MM.1S (cell line): ENCODE results near the gene F3.

Experiments used
- DNase-seq: peaks from one replicate; pipeline ENCODE4 v3.0.0-alpha.2; 2015
- H2AFZ ChIP-seq: fragments of 300-600 bp; sonication (generic); 2 replicates; pipeline ENCODE4 v1.6.0; 2016; ENCODE audit warnings: antibody characterized with exemption, low read length
- H3F3A ChIP-seq: fragments of 300-600 bp; sonication (generic); 2 replicates; pipeline ENCODE4 v1.6.1; 2016; ENCODE audit warnings: mild to moderate bottlenecking, antibody characterized with exemption, low read length, moderate library complexity, mixed read lengths; ENCODE audit not compliant: insufficient read depth
- H3K27ac ChIP-seq: fragments of 300-600 bp; sonication (generic); 2 replicates; pipeline ENCODE4 v1.5.1; 2016; ENCODE audit warnings: mild to moderate bottlenecking, low read length
- H3K27me3 ChIP-seq: fragments of 300-600 bp; sonication (generic); replicated peaks from 2 replicates; pipeline ENCODE4 v1.6.0; 2016; ENCODE audit warnings: low read length; ENCODE audit not compliant: insufficient read depth
- H3K36me3 ChIP-seq: fragments of 300-600 bp; sonication (generic); replicated peaks from 2 replicates; pipeline ENCODE4 v1.6.1; 2016; ENCODE audit warnings: mild to moderate bottlenecking, low read length, mixed read lengths; ENCODE audit not compliant: insufficient read depth
- H3K4me1 ChIP-seq: fragments of 300-600 bp; sonication (generic); 2 replicates; pipeline ENCODE4 v1.6.1; 2016; ENCODE audit warnings: low read length, mixed read lengths
- H3K4me2 ChIP-seq: fragments of 300-600 bp; sonication (generic); 2 replicates; pipeline ENCODE4 v1.6.0; 2016; ENCODE audit warnings: low read depth, low read length
- H3K4me3 ChIP-seq: fragments of 300-600 bp; sonication (generic); 2 replicates; pipeline ENCODE4 v1.5.1; 2016; ENCODE audit warnings: low read length, mixed read lengths
- H3K79me2 ChIP-seq: fragments of 300-600 bp; sonication (generic); 2 replicates; pipeline ENCODE4 v1.6.1; 2016; ENCODE audit warnings: mixed run types, low read length, mixed read lengths
- H3K9ac ChIP-seq: fragments of 300-600 bp; sonication (generic); 2 replicates; pipeline ENCODE4 v1.6.1; 2016; ENCODE audit warnings: low read length, mixed read lengths
- H3K9me2 ChIP-seq: fragments of 300-600 bp; sonication (generic); replicated peaks from 2 replicates; pipeline ENCODE4 v1.6.1; 2016; ENCODE audit warnings: mild to moderate bottlenecking, low read length, mixed read lengths; ENCODE audit not compliant: insufficient read depth
- H3K9me3 ChIP-seq: fragments of 300-600 bp; sonication (generic); replicated peaks from 2 replicates; pipeline ENCODE4 v1.6.1; 2016; ENCODE audit warnings: mild to moderate bottlenecking, low read length, mixed read lengths; ENCODE audit not compliant: insufficient read depth
- H4K20me1 ChIP-seq: fragments of 300-600 bp; sonication (generic); 2 replicates; pipeline ENCODE4 v1.6.1; 2016; ENCODE audit warnings: mild to moderate bottlenecking, low read length, moderate library complexity, mixed read lengths; ENCODE audit not compliant: insufficient read depth
- CTCF ChIP-seq: fragments of 300-600 bp; sonication (generic); IDR thresholded peaks from 2 replicates; pipeline ENCODE4 v1.5.1; 2016; ENCODE audit warnings: antibody characterized with exemption, low read length, mixed read lengths
- EZH2 ChIP-seq: fragments of 300-600 bp; sonication (generic); optimal IDR thresholded peaks from 2 replicates; pipeline ENCODE3; 2017; ENCODE audit warnings: low read depth, mild to moderate bottlenecking, antibody characterized with exemption, low read length, mixed read lengths
- EZH2phosphoT487 ChIP-seq: fragments of 300-600 bp; sonication (generic); IDR thresholded peaks from 2 replicates; pipeline ENCODE4 v1.6.1; 2018; ENCODE audit warnings: antibody characterized with exemption, low read length

Gene F3

GRCh38 chr1:94541246-94542087 is at the start of gene F3:
Gene F3, minus strand, starts transcription at chr1:94541759. Its CDS starts 123 bp downstream, at chr1:94541636.
- peak within 1 kb of the TSS; percentile 71 for H3K4me3 ChIP-seq
- no peaks in the 10 kb centered on the region for H3K36me3 ChIP-seq
- H3K27ac ChIP-seq, result peak within 1 kb of the TSS; percentile 4; the same call in 1 of the 2 replicates
- H3K9ac ChIP-seq, result peak within 1 kb of the TSS; percentile 42; the same call in 1 of the 2 replicates
- no peaks in the 10 kb centered on the region for H3K9me3 ChIP-seq
- H3K9me2 ChIP-seq, result no peaks in the 10 kb centered on the region
- peak; percentile 56 for DNase-seq
- H3K79me2 ChIP-seq, result no peaks in the 10 kb centered on the region
- TF ChIP-seq CTCF (no peak), EZH2 (no peak), EZH2phosphoT487 (no peak)
- H4K20me1 ChIP-seq, result no peaks in the 10 kb centered on the region
- no peaks in the 10 kb centered on the region for H3K4me1 ChIP-seq
- H3F3A ChIP-seq, result no peaks in the 10 kb centered on the region
- H3K4me2 ChIP-seq, result peak within 1 kb of the TSS; percentile 70
- peak within 1 kb of the TSS; percentile 67 for H2AFZ ChIP-seq
- no peaks in the 10 kb centered on the region for H3K27me3 ChIP-seq

GRCh38 chr1:94590203-94591137 is 48.9 kb upstream of the F3 start:
- Histone ChIP-seq H3K36me3 (no peaks in the 10 kb centered on the region), H3K27ac (no peak overlapping the region), H2AFZ (no peak overlapping the region), H3K4me3 (no peak overlapping the region), H3K4me2 (no peak overlapping the region), H3K9me2 (no peaks in the 10 kb centered on the region), H3K79me2 (no peaks in the 10 kb centered on the region), H3F3A (no peaks in the 10 kb centered on the region), H3K9ac (no peak overlapping the region), H3K9me3 (no peaks in the 10 kb centered on the region), H4K20me1 (no peaks in the 10 kb centered on the region), H3K27me3 (no peaks in the 10 kb centered on the region), H3K4me1 (no peaks in the 10 kb centered on the region)
- TF ChIP-seq EZH2 (no peak), EZH2phosphoT487 (no peak), CTCF (no peak)
- no peak for DNase-seq

- H3K36me3 ChIP-seq, result no peaks in the 10 kb centered on the region
- H3K27me3 ChIP-seq, result no peaks in the 10 kb centered on the region
- no peak overlapping the region for H2AFZ ChIP-seq
- H3K4me1 ChIP-seq, result no peaks in the 10 kb centered on the region
- H3K9ac ChIP-seq, result no peak overlapping the region
- no peaks in the 10 kb centered on the region for H3K9me3 ChIP-seq
- no peak overlapping the region for H3K4me2 ChIP-seq
- DNase-seq, result no peak
- no peaks in the 10 kb centered on the region for H3K79me2 ChIP-seq
- H3K4me3 ChIP-seq, result no peak overlapping the region
- no peak for TF ChIP-seq EZH2
- no peak for TF ChIP-seq EZH2phosphoT487
- TF ChIP-seq CTCF, result no peak
- H3F3A ChIP-seq, result no peaks in the 10 kb centered on the region
- H3K27ac ChIP-seq, result no peak overlapping the region
- no peaks in the 10 kb centered on the region for H3K9me2 ChIP-seq
- H4K20me1 ChIP-seq, result no peaks in the 10 kb centered on the region
Observed at GRCh38 chr1:94589728-94590127, 48.2 kb upstream of the F3 start.
